IMR-90 (cell line): ENCODE results near the gene LRRC26. TPM values are rescaled to one million over a fixed set of nuclear protein-coding genes. Genes with fewer than 3 reads are reported as not detected.
A peak's percentile ranks its signal among the peaks of the same experiment; 100 is the strongest.

Experiments used
- ATAC-seq: fragments of 200-7000 bp; cut with Tn5 transposase; 2 replicates; pipeline ENCODE4 v1.9.1; 2020; ENCODE audit warnings: low read depth, mild to moderate bottlenecking, moderate library complexity
- BruUV-seq: library from RNA; stranded (reverse); fragments of 400-500 nt; replicated peaks from 2 replicates; lab custom pipeline; 2021; lab: Mats Ljungman, UMichigan
- CTCF ChIA-PET: fragments of 300-600 bp; formaldehyde crosslinking; extraction: SDS; loops from one replicate; lab custom pipeline; 2021; ENCODE audit warnings: antibody characterized with exemption; lab: Yijun Ruan, JAX
- POLR2A ChIA-PET: fragments of 300-600 bp; sonication (Branson Sonifier 250); formaldehyde crosslinking; loops from one replicate; lab custom pipeline; 2022; ENCODE audit warnings: antibody characterized with exemption; ENCODE audit not compliant: unreplicated experiment; lab: Charles Lee
- DNase-seq: peaks from one replicate; pipeline ENCODE4 v3.0.0; 2013
- H2AFZ ChIP-seq: replicated peaks from 2 replicates; pipeline ENCODE3; 2013; ENCODE audit warnings: low read length, mild to moderate bottlenecking; ENCODE audit not compliant: poor library complexity
- H2AK5ac ChIP-seq: 2 replicates; pipeline ENCODE4 v1.6.1; 2013; ENCODE audit warnings: low read depth, low read length, inconsistent platforms
- H2AK9ac ChIP-seq: replicated peaks from 2 replicates; pipeline ENCODE3; 2013; ENCODE audit warnings: mild to moderate bottlenecking, low read depth, low read length, moderate library complexity; ENCODE audit not compliant: poor library complexity
- H2BK120ac ChIP-seq: 2 replicates; pipeline ENCODE4 v1.6.1; 2013; ENCODE audit warnings: low read depth, low read length, inconsistent platforms
- H2BK15ac ChIP-seq: 3 replicates; pipeline ENCODE4 v1.6.1; 2013; ENCODE audit warnings: low read depth, low read length, inconsistent platforms
- H2BK20ac ChIP-seq: 2 replicates; pipeline ENCODE4 v1.6.1; 2013; ENCODE audit warnings: low read depth, mild to moderate bottlenecking, inconsistent platforms, low read length, moderate library complexity
- H2BK5ac ChIP-seq: 2 replicates; pipeline ENCODE4 v1.6.1; 2013; ENCODE audit warnings: mild to moderate bottlenecking, low read depth, low read length, inconsistent platforms; ENCODE audit not compliant: poor library complexity, severe bottlenecking
- H3K14ac ChIP-seq: replicated peaks from 2 replicates; pipeline ENCODE4 v1.6.1; 2013; ENCODE audit warnings: low read depth, low read length, inconsistent platforms
- H3K18ac ChIP-seq: 2 replicates; pipeline ENCODE4 v1.6.1; 2013; ENCODE audit warnings: low read depth, low read length, control low read depth
- H3K23ac ChIP-seq: 2 replicates; pipeline ENCODE4 v1.6.1; 2013; ENCODE audit warnings: low read depth, low read length, inconsistent platforms
- H3K27ac ChIP-seq: 2 replicates; pipeline ENCODE4 v1.5.1; 2013; ENCODE audit warnings: mild to moderate bottlenecking, control low read depth, low read length; ENCODE audit not compliant: insufficient read depth
- H3K27me3 ChIP-seq: 2 replicates; pipeline ENCODE4 v1.6.1; 2013; ENCODE audit warnings: low read length; ENCODE audit not compliant: control insufficient read depth, insufficient read depth
- H3K36me3 ChIP-seq: 2 replicates; pipeline ENCODE4 v1.6.1; 2013; ENCODE audit warnings: low read length, mixed read lengths; ENCODE audit not compliant: control insufficient read depth, insufficient read depth
- H3K4ac ChIP-seq: 2 replicates; pipeline ENCODE4 v1.6.1; 2013; ENCODE audit warnings: low read depth, low read length, inconsistent platforms
- H3K4me1 ChIP-seq: 2 replicates; pipeline ENCODE4 v1.6.1; 2013; ENCODE audit warnings: low read length, mixed read lengths; ENCODE audit not compliant: control insufficient read depth, insufficient read depth
- H3K4me2 ChIP-seq: 2 replicates; pipeline ENCODE4 v1.6.1; 2013; ENCODE audit warnings: low read depth, mild to moderate bottlenecking, control low read depth, low read length, moderate library complexity
- H3K4me3 ChIP-seq: 2 replicates; pipeline ENCODE4 v1.5.1; 2013; ENCODE audit warnings: low read depth, mild to moderate bottlenecking, control low read depth, low read length, moderate library complexity; ENCODE audit not compliant: insufficient read depth
- H3K56ac ChIP-seq: 2 replicates; pipeline ENCODE4 v1.6.1; 2013; ENCODE audit warnings: low read length, inconsistent platforms; ENCODE audit not compliant: insufficient read depth; ENCODE audit errors: extremely low read depth
- H3K79me1 ChIP-seq, 2 experiments: 2 replicates each; pipeline ENCODE4 v1.6.1; 2013; ENCODE audit warnings: low read length in 2 of 2, inconsistent platforms in 1 of 2, low read depth in 1 of 2
- H3K9ac ChIP-seq: 2 replicates; pipeline ENCODE4 v1.6.1; 2013; ENCODE audit warnings: low read depth, low read length, control low read depth
- H3K9me1 ChIP-seq: 2 replicates; pipeline ENCODE4 v1.6.1; 2013; ENCODE audit warnings: low read length, inconsistent platforms; ENCODE audit not compliant: insufficient read depth
- H3K9me3 ChIP-seq: 2 replicates; pipeline ENCODE4 v1.6.1; 2013; ENCODE audit warnings: low read length; ENCODE audit not compliant: control insufficient read depth, insufficient read depth
- H4K20me1 ChIP-seq: 2 replicates; pipeline ENCODE4 v1.6.1; 2013; ENCODE audit warnings: low read length, inconsistent platforms; ENCODE audit not compliant: insufficient read depth
- H4K5ac ChIP-seq: 2 replicates; pipeline ENCODE4 v1.6.1; 2013; ENCODE audit warnings: mild to moderate bottlenecking, low read depth, low read length, control low read depth
- H4K8ac ChIP-seq, 2 experiments: 2 replicates each; pipeline ENCODE4 v1.6.1; 2013; ENCODE audit warnings: low read depth in 2 of 2, low read length in 2 of 2, control low read depth in 1 of 2, inconsistent platforms in 1 of 2
- H4K91ac ChIP-seq: 2 replicates; pipeline ENCODE4 v1.6.1; 2013; ENCODE audit warnings: low read depth, low read length, inconsistent platforms; ENCODE audit not compliant: insufficient read depth
- BHLHE40 ChIP-seq: fragments of 150-350 bp; IDR thresholded peaks from 2 replicates; pipeline ENCODE4 v1.6.1; 2016; ENCODE audit warnings: mild to moderate bottlenecking, low read depth, low read length
- CEBPB ChIP-seq: IDR thresholded peaks from 2 replicates; pipeline ENCODE4 v1.6.1; 2012; ENCODE audit warnings: low read depth, low read length, improper control_type of control experiment
- CHD1 ChIP-seq: IDR thresholded peaks from 2 replicates; pipeline ENCODE4 v1.6.1; 2012; ENCODE audit warnings: low read depth, low read length, improper control_type of control experiment
- FOS ChIP-seq: fragments of 150-350 bp; IDR thresholded peaks from 2 replicates; pipeline ENCODE4 v1.6.1; 2016; ENCODE audit warnings: low read depth, low read length
- MAFK ChIP-seq: IDR thresholded peaks from 2 replicates; pipeline ENCODE4 v1.6.1; 2012; ENCODE audit warnings: low read depth, low read length, improper control_type of control experiment
- MAZ ChIP-seq: IDR thresholded peaks from 2 replicates; pipeline ENCODE4 v1.6.1; 2012; ENCODE audit warnings: low read depth, mild to moderate bottlenecking, low read length, improper control_type of control experiment, moderate library complexity, borderline replicate concordance
- MXI1 ChIP-seq: IDR thresholded peaks from 2 replicates; pipeline ENCODE4 v1.6.1; 2012; ENCODE audit warnings: low read depth, mild to moderate bottlenecking, low read length, moderate library complexity, borderline replicate concordance
- POLR2A ChIP-seq: IDR thresholded peaks from 2 replicates; pipeline ENCODE4 v1.6.1; 2012; ENCODE audit warnings: mild to moderate bottlenecking, low read depth, low read length
- RAD21 ChIP-seq: IDR thresholded peaks from 2 replicates; pipeline ENCODE4 v1.6.1; 2012; ENCODE audit warnings: low read length, improper control_type of control experiment
- RCOR1 ChIP-seq: IDR thresholded peaks from 2 replicates; pipeline ENCODE4 v1.6.1; 2012; ENCODE audit warnings: mild to moderate bottlenecking, low read length, improper control_type of control experiment; ENCODE audit not compliant: insufficient replicate concordance
- RFX5 ChIP-seq: IDR thresholded peaks from 2 replicates; pipeline ENCODE4 v1.8.0; 2012; ENCODE audit warnings: low read depth, mild to moderate bottlenecking, low read length, moderate library complexity
- SMC3 ChIP-seq: fragments of 150-350 bp; IDR thresholded peaks from 2 replicates; pipeline ENCODE4 v1.6.1; 2016; ENCODE audit warnings: low read depth, mild to moderate bottlenecking, antibody characterized with exemption, low read length, moderate library complexity
- WGBS, 2 experiments: methylation state at CpG; one replicate each; pipeline versions ENCODE4 v1.1.5 to v1.1.7; 2013; ENCODE audit warnings: missing lambda C conversion rate in 2 of 2; ENCODE audit not compliant: insufficient read length in 1 of 2; ENCODE audit errors: extremely low coverage in 2 of 2; 5-methylcytosine and 5-hydroxymethylcytosine counted together
- dilution Hi-C: fragments of 300-500 bp; cut with HindIII; formaldehyde crosslinking; loops from one replicate; pipeline ENCODE4 v1.14.3; 2018; ENCODE audit warnings: low sequenced_read_pairs; ENCODE audit not compliant: unreplicated experiment
- in situ Hi-C: fragments of 300-500 bp; cut with MboI; formaldehyde crosslinking; loops from 3 replicates; pipeline ENCODE4 v1.14.3; 2019; ENCODE audit warnings: low sequenced_read_pairs, inconsistent platforms, mixed read lengths
- intact Hi-C: fragments of 100-400 bp; cut with micrococcal nuclease; formaldehyde crosslinking; loops from 2 replicates; pipeline ENCODE4 v1.10.0; 2022
- polyA plus RNA-seq, 3 experiments: library from polyadenylated mRNA; depleted of rRNA; stranded (reverse); fragments of >200 nt; gene quantifications; 2 replicates each; pipeline ENCODE4 v1.2.3, GENCODE V29; 2012; ENCODE audit warnings: low replicate concordance in 1 of 3
- total RNA-seq: library from RNA; depleted of rRNA; stranded (reverse); fragments of >200 nt; gene quantifications from 2 replicates; pipeline ENCODE4 v1.2.3, GENCODE V29; 2012
- TF ChIP-seq, protein P1 (sequence below): fragments of 150-350 bp; IDR thresholded peaks from 2 replicates; pipeline ENCODE4 v1.6.1; 2016; ENCODE audit warnings: low read depth, mild to moderate bottlenecking, low read length, moderate library complexity, borderline replicate concordance
- TF ChIP-seq, protein P2 (sequence below): fragments of 150-350 bp; IDR thresholded peaks from 2 replicates; pipeline ENCODE4 v1.6.1; 2017; ENCODE audit warnings: mild to moderate bottlenecking, antibody characterized with exemption, low read length, low read depth
- TF ChIP-seq, protein P3 (sequence below): conservative IDR thresholded peaks from 2 replicates; pipeline ENCODE4 v1.5.1; 2012; ENCODE audit warnings: mild to moderate bottlenecking, low read depth, low read length, improper control_type of control experiment

Gene LRRC26
- total and polyA plus RNA-seq, 2 of the 4 experiments (the other 2 are of a cell fraction): not detected

DNA sequence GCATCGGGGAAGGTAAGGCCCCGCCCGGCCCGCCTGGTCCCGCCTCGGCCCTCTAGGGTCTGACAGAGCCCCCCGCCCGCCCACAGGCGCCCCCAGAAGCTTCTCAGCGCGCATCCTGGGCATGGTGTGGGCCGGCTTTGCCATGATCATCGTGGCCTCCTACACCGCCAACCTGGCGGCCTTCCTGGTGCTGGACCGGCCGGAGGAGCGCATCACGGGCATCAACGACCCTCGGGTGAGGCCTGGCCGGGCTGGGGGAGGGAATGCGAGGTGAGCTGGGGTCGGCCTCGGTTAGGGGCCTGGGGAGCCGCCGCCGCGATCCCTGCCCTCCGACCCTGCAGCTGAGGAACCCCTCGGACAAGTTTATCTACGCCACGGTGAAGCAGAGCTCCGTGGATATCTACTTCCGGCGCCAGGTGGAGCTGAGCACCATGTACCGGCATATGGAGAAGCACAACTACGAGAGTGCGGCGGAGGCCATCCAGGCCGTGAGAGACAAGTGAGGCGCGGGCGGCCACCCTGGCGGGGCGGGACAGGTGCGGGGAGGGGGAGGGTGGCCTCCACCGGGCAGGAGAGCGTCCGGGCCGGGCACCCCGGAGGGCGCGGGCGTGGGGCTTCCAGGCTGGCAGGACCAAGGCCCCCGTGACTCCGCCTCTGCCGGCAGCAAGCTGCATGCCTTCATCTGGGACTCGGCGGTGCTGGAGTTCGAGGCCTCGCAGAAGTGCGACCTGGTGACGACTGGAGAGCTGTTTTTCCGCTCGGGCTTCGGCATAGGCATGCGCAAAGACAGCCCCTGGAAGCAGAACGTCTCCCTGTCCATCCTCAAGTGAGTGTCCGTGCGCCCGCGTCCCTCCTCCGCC, 7.1 kb downstream of the LRRC26 start:
- H3K36me3 ChIP-seq: no peaks in the 10 kb centered on the region
- no peaks in the 10 kb centered on the region for H3K4me1 ChIP-seq
- no peaks in the 10 kb centered on the region for H3K9me1 ChIP-seq
- no peak overlapping the region for H3K23ac ChIP-seq
- H3K79me1 ChIP-seq: no peaks in the 10 kb centered on the region
- H3K27ac ChIP-seq: no peak overlapping the region
- no peak overlapping the region for H2BK120ac ChIP-seq
- no peak overlapping the region for H3K14ac ChIP-seq
- H3K4ac ChIP-seq: no peak overlapping the region
- H3K9ac ChIP-seq: no peak overlapping the region
- no peak overlapping the region for H3K18ac ChIP-seq
- peak overlapping the region; percentile 94 for H2AFZ ChIP-seq
- ChIA-PET POLR2A (no interaction called here), CTCF (no interaction called here)
- intact Hi-C loops: no loop called here
- H2AK5ac ChIP-seq: no peak overlapping the region
- H2AK9ac ChIP-seq: no peak overlapping the region
- H3K27me3 ChIP-seq: peaks cover 89% of the 10 kb centered on the region
- no peaks in the 10 kb centered on the region for H4K20me1 ChIP-seq
- H4K5ac ChIP-seq: no peak overlapping the region
- DNase-seq (no peak), ATAC-seq (peak; percentile 54)
- no peak overlapping the region for H2BK20ac ChIP-seq
- H3K9me3 ChIP-seq: no peaks in the 10 kb centered on the region
- in situ Hi-C loops: no loop called here
- H2BK5ac ChIP-seq: no peak overlapping the region
- no TSS peak for BruUV-seq
- no peak overlapping the region for H2BK15ac ChIP-seq
- dilution Hi-C loops: no loop called here
- no peak overlapping the region for H3K56ac ChIP-seq
- WGBS, 2 experiments: 5% methylated on average over 40 of the region's 74 CpGs; no CpG with 5 or more reads in 1 of the 2 experiments
- H4K8ac ChIP-seq: peak overlapping the region in 1 of 2 experiments; percentile 63; a peak in 1 of 4 replicates
- H4K91ac ChIP-seq: no peak overlapping the region
- H3K4me2 ChIP-seq: peak overlapping the region; percentile 67
- H3K4me3 ChIP-seq: peak overlapping the region; percentile 31
- TF ChIP-seq CHD1: no peak
- TF ChIP-seq FOS: no peak
- TF ChIP-seq, protein P1, sequence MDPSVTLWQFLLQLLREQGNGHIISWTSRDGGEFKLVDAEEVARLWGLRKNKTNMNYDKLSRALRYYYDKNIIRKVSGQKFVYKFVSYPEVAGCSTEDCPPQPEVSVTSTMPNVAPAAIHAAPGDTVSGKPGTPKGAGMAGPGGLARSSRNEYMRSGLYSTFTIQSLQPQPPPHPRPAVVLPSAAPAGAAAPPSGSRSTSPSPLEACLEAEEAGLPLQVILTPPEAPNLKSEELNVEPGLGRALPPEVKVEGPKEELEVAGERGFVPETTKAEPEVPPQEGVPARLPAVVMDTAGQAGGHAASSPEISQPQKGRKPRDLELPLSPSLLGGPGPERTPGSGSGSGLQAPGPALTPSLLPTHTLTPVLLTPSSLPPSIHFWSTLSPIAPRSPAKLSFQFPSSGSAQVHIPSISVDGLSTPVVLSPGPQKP: no peak
- TF ChIP-seq RAD21: no peak
- TF ChIP-seq RFX5: no peak
- TF ChIP-seq SMC3: no peak
- TF ChIP-seq RCOR1: no peak
- no peak for TF ChIP-seq POLR2A
- no peak for TF ChIP-seq BHLHE40
- TF ChIP-seq, protein P2, sequence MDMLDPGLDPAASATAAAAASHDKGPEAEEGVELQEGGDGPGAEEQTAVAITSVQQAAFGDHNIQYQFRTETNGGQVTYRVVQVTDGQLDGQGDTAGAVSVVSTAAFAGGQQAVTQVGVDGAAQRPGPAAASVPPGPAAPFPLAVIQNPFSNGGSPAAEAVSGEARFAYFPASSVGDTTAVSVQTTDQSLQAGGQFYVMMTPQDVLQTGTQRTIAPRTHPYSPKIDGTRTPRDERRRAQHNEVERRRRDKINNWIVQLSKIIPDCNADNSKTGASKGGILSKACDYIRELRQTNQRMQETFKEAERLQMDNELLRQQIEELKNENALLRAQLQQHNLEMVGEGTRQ: no peak
- TF ChIP-seq MAFK: no peak
- no peak for TF ChIP-seq CEBPB
- TF ChIP-seq MAZ: no peak
- no peak for TF ChIP-seq MXI1
- TF ChIP-seq, protein P3, sequence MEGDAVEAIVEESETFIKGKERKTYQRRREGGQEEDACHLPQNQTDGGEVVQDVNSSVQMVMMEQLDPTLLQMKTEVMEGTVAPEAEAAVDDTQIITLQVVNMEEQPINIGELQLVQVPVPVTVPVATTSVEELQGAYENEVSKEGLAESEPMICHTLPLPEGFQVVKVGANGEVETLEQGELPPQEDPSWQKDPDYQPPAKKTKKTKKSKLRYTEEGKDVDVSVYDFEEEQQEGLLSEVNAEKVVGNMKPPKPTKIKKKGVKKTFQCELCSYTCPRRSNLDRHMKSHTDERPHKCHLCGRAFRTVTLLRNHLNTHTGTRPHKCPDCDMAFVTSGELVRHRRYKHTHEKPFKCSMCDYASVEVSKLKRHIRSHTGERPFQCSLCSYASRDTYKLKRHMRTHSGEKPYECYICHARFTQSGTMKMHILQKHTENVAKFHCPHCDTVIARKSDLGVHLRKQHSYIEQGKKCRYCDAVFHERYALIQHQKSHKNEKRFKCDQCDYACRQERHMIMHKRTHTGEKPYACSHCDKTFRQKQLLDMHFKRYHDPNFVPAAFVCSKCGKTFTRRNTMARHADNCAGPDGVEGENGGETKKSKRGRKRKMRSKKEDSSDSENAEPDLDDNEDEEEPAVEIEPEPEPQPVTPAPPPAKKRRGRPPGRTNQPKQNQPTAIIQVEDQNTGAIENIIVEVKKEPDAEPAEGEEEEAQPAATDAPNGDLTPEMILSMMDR: no peak
